ENCODE data around the gene PSMG4.

- TF ChIP-seq, protein P1, sequence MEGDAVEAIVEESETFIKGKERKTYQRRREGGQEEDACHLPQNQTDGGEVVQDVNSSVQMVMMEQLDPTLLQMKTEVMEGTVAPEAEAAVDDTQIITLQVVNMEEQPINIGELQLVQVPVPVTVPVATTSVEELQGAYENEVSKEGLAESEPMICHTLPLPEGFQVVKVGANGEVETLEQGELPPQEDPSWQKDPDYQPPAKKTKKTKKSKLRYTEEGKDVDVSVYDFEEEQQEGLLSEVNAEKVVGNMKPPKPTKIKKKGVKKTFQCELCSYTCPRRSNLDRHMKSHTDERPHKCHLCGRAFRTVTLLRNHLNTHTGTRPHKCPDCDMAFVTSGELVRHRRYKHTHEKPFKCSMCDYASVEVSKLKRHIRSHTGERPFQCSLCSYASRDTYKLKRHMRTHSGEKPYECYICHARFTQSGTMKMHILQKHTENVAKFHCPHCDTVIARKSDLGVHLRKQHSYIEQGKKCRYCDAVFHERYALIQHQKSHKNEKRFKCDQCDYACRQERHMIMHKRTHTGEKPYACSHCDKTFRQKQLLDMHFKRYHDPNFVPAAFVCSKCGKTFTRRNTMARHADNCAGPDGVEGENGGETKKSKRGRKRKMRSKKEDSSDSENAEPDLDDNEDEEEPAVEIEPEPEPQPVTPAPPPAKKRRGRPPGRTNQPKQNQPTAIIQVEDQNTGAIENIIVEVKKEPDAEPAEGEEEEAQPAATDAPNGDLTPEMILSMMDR (IDR thresholded peaks at IDR 0.05): no peak
- TF ChIP-seq ELK1 (IDR thresholded peaks at IDR 0.05; ENCODE audit: low read depth, low read length) (no peak), RFX5 (IDR thresholded peaks at IDR 0.05) (no peak), BHLHE40 (IDR thresholded peaks at IDR 0.05; ENCODE audit: low read depth, low read length) (no peak), ZFP36 (IDR thresholded peaks at IDR 0.05; ENCODE audit: borderline replicate concordance, partially characterized antibody) (no peak), KDM5A (IDR thresholded peaks at IDR 0.05) (no peak), MAZ (IDR thresholded peaks at IDR 0.05; ENCODE audit: borderline replicate concordance, low read depth, low read length) (no peak), CEBPB (IDR thresholded peaks at IDR 0.05) (no peak), ESRRA (IDR thresholded peaks at IDR 0.05; ENCODE audit: borderline replicate concordance, low read length) (no peak), HDAC2 (IDR thresholded peaks at IDR 0.05) (no peak), JUNB (IDR thresholded peaks at IDR 0.05) (no peak), RAD21 (conservative IDR thresholded peaks at IDR 0.05 in 1 of 2, IDR thresholded peaks at IDR 0.05 in 1 of 2) (no peak), POLR2A (IDR thresholded peaks at IDR 0.05; ENCODE audit: low read length) (no peak)
These were observed 58.1 kb downstream of the PSMG4 start for GRCh38 chr6:3316818-3317217.

All from A549 (cell line).